Measurements from ENCODE around the gene BNC2.

The BNC2 gene

DNA sequence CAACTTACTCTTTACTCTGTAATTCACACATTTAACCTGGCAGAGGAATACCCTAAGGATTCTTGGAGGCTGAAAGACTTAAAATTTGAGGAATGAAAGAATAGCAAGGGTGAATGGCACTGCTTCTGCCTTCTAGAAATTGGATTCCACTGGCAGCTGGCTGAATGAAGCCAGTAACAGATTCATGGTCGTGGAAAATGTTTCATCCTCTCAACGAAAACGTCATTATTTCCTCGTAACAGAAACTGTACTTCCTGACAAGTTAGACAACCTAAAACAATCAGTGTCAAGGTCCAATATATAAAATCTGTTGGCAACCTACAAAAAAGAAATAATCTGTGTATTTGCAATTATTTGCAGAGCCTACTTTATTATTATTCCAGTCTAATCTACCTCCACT, 39.7 kb downstream of the BNC2 start:
- Histone ChIP-seq H3K4me1 (ENCODE audit: control insufficient read depth, insufficient read depth, low read length, poor library complexity, severe bottlenecking) (peaks cover 20% of the 10 kb centered on the region), H3K27ac (ENCODE audit: low read depth, low read length, severe bottlenecking) (no peak overlapping the region), H3K36me3 (ENCODE audit: control insufficient read depth, insufficient read depth, low read length) (no peaks in the 10 kb centered on the region), H3K4me3 (ENCODE audit: extremely low read depth, insufficient read depth, low read length, poor library complexity, severe bottlenecking) (no peak overlapping the region), H3K9me3 (ENCODE audit: control insufficient read depth, low read length) (no peaks in the 10 kb centered on the region)
- 83 to 90% methylated on average over 1 to 4 of the region's 4 CpGs for WGBS, 2 experiments (ENCODE audit: insufficient coverage in 2 of 2)

DNA sequence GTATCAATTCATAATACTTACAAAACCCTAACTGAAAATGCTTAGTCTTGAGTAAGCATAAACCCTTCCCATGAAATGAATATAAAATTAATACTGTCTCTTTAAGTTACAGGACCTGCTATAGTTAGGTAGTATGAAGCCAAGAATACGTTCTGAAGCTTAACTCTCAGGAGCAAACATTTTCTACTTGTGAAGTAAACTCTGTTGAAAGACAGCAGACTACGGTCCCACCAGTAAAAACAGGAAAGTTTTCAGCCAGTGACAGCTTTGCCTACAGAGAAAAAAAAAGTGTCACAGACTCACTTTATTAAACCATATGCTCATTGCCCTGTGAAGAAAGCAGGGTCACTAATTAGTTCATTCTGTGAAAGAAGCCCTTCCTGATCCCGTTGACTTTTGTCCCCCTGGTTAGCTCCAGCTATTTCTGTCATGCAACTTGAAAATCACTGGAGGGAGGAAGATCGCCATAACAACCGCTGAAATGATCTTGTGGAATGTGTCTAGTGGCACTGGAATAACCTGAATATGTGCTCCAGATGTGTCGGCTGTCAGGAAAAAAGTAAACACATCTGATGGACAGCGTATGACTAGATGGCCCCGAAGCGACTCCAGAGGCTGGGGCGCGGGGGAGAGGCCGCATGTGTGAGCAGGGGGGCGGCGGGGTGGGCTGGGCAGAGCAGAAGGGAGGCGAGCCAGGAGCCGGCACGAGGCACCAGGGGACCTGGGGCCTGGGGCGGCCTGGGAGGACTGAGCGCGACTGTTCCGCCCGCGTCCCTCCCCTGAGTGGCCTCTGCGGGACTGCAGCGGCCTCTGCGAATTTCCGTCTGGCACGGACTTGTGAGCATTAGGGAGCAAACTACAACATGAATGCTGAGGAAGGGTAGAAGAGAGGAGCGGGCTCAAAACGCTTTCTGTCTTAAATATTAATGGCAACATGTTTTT, 41.9 kb downstream of the BNC2 start:
- Histone ChIP-seq H3K4me3 (ENCODE audit: extremely low read depth, insufficient read depth, low read length, poor library complexity, severe bottlenecking) (no peak overlapping the region), H3K27ac (ENCODE audit: low read depth, low read length, severe bottlenecking) (peak overlapping the region; percentile 63), H3K4me1 (ENCODE audit: control insufficient read depth, insufficient read depth, low read length, poor library complexity, severe bottlenecking) (peaks cover 38% of the 10 kb centered on the region), H3K36me3 (ENCODE audit: control insufficient read depth, insufficient read depth, low read length) (no peaks in the 10 kb centered on the region), H3K9me3 (ENCODE audit: control insufficient read depth, low read length) (no peaks in the 10 kb centered on the region)
- 32 to 49% methylated on average over 20 to 22 of the region's 30 CpGs for WGBS, 2 experiments (ENCODE audit: insufficient coverage in 2 of 2)

DNA sequence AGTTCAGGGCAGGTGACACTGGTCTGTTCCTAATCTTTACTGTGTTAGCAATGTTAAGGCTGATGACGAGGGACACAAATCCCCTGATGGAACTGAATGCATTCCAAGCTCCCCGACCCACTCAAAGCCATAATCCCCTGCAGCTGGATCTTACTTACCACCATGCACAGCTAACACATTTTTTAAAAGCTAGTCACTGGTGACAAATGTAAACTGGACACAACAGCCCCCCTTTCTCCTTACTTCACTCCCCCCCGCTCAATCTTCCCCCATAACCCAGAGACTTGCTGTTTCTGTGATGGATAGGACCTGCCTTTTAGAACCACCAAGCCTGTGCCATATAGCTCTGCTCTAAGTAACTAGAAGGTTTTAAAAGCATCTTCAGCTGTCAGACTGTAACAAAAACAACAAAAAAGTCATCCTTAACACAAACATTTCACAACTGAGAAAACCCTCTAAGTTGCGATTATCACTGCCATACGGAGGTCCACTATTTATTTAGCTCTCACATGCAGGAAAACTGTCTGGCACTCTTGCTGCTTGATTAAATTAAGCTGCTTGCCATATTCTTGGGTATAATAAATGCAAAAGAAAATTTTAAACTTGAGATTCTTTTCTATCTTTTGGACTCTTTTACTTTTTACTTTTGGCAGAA, 44.4 kb downstream of the BNC2 start:
- Histone ChIP-seq H3K27ac (ENCODE audit: low read depth, low read length, severe bottlenecking) (peak overlapping the region; percentile 78), H3K9me3 (ENCODE audit: control insufficient read depth, low read length) (no peaks in the 10 kb centered on the region), H3K36me3 (ENCODE audit: control insufficient read depth, insufficient read depth, low read length) (no peaks in the 10 kb centered on the region), H3K4me1 (ENCODE audit: control insufficient read depth, insufficient read depth, low read length, poor library complexity, severe bottlenecking) (peaks cover 38% of the 10 kb centered on the region), H3K4me3 (ENCODE audit: extremely low read depth, insufficient read depth, low read length, poor library complexity, severe bottlenecking) (no peak overlapping the region)
- WGBS, 2 experiments (ENCODE audit: insufficient coverage in 2 of 2), result 55 to 79% methylated on average over 2 of the region's 5 CpGs

DNA sequence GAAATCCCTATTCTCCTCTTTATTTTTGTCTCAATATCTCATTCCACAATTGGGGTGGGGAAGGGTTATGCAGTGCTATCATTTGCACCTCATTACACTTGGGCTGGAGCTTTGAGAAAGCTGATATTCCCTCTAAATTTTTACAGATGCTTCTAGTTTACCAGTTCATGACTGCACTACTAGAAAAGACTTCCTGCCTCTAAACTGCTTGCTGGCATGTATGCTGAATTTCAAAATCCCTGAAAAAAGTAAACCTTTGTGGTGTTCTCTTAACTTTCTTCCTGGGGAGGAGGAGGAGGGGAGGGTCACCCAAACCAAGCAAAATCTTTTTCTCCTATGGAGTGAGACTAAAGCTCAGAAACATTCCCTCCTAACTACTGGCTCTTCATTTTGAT, 45.1 kb downstream of the BNC2 start:
- Histone ChIP-seq H3K9me3 (ENCODE audit: control insufficient read depth, low read length) (no peaks in the 10 kb centered on the region), H3K27ac (ENCODE audit: low read depth, low read length, severe bottlenecking) (peak overlapping the region; percentile 78), H3K36me3 (ENCODE audit: control insufficient read depth, insufficient read depth, low read length) (no peaks in the 10 kb centered on the region), H3K4me1 (ENCODE audit: control insufficient read depth, insufficient read depth, low read length, poor library complexity, severe bottlenecking) (peaks cover 38% of the 10 kb centered on the region), H3K4me3 (ENCODE audit: extremely low read depth, insufficient read depth, low read length, poor library complexity, severe bottlenecking) (no peak overlapping the region)

DNA sequence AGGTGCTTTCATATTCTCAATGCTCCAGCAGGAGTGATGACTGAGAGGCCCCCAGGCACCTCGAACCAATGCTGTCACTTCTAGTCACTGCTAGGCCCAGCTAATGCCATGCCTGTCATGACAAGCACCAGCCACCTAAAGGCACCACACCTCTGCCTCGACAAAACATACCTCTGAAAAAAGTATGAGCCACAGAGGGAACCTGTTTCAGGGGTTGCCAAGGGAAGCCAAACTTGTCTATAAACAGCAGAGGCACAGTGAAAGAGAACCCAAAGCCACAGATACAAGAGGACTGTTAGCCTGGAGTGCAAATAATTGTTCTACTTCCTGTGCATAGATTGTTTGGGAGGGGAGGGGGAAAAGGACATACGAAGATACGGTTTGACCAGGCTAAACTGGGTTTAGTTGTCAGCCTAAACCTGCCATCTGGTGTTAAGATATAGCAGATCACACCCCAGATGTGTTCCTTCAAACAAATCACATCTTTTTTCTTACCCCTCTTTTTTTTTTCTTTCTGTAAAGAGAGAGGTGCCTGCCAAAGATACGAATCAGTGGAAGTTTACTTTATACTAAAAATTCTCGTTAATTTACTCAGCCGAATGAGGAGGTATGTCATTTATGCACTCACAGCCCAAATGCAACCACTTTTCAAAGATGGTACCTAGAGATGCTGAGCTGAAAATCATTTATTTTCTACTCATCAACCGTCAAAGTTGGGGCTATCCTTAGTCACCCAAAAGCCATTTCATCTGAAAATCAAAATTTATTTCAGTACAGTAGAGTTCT, 45.7 kb downstream of the BNC2 start:
- peak overlapping the region; percentile 78 for H3K27ac ChIP-seq (ENCODE audit: low read depth, low read length, severe bottlenecking)

DNA sequence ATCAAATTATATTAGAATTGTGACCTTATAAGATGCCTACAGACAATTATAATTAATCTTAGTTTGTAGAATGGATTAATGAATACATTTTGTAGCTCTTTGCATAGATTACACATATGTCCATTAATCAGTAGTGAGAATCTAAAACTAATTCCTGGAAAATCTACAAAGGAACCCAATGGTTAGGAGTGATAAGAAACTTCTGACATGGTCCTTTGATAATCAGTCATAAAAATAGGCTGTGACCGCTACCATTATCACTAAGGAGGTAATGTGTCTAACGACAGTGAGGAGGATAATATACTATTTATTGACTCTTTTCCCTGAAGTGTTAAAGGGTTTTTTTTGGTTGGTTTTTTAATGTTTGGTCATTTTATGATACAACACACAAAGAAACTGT, 46.6 kb downstream of the BNC2 start:
- H3K27ac ChIP-seq (ENCODE audit: low read depth, low read length, severe bottlenecking), result no peak overlapping the region
- no peak overlapping the region for H3K4me3 ChIP-seq (ENCODE audit: extremely low read depth, insufficient read depth, low read length, poor library complexity, severe bottlenecking)
- 71% methylated on average over 2 of the region's 2 CpGs; no CpG with 5 or more reads in 1 of the 2 experiments for WGBS, 2 experiments (ENCODE audit: insufficient coverage in 2 of 2)
- H3K9me3 ChIP-seq (ENCODE audit: control insufficient read depth, low read length), result no peaks in the 10 kb centered on the region
- peaks cover 35% of the 10 kb centered on the region for H3K4me1 ChIP-seq (ENCODE audit: control insufficient read depth, insufficient read depth, low read length, poor library complexity, severe bottlenecking)
- no peaks in the 10 kb centered on the region for H3K36me3 ChIP-seq (ENCODE audit: control insufficient read depth, insufficient read depth, low read length)

More for the DNA sequence above, 45.7 kb downstream of the BNC2 start:
- H3K9me3 ChIP-seq (ENCODE audit: control insufficient read depth, low read length), result no peaks in the 10 kb centered on the region
- no peak overlapping the region for H3K4me3 ChIP-seq (ENCODE audit: extremely low read depth, insufficient read depth, low read length, poor library complexity, severe bottlenecking)
- peaks cover 38% of the 10 kb centered on the region for H3K4me1 ChIP-seq (ENCODE audit: control insufficient read depth, insufficient read depth, low read length, poor library complexity, severe bottlenecking)
- H3K36me3 ChIP-seq (ENCODE audit: control insufficient read depth, insufficient read depth, low read length), result no peaks in the 10 kb centered on the region
- 51 to 85% methylated on average over 3 of the region's 8 CpGs for WGBS, 2 experiments (ENCODE audit: insufficient coverage in 2 of 2)

DNA sequence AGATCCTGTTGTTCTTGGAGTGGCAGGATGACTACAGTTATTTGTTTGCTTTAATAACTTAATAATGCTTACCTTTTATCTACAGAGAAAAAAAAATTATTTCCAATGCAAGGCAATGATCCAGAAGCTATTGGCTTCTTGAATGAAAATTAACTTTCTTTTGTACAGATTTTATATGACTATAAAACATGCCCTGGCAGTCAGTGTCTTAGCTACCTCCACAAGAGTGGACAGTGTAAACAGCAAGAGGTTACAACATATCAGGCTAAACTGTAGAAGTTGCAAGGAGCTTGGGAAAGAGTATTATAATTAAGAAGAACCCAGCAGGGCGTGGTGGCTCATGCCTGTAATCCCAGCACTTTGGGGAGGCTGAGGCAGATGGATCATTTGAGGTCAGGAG, 49.1 kb downstream of the BNC2 start:
- H3K27ac ChIP-seq (ENCODE audit: low read depth, low read length, severe bottlenecking), result no peak overlapping the region
- peaks cover 24% of the 10 kb centered on the region for H3K4me1 ChIP-seq (ENCODE audit: control insufficient read depth, insufficient read depth, low read length, poor library complexity, severe bottlenecking)
- no peak overlapping the region for H3K4me3 ChIP-seq (ENCODE audit: extremely low read depth, insufficient read depth, low read length, poor library complexity, severe bottlenecking)
- no peaks in the 10 kb centered on the region for H3K36me3 ChIP-seq (ENCODE audit: control insufficient read depth, insufficient read depth, low read length)
- H3K9me3 ChIP-seq (ENCODE audit: control insufficient read depth, low read length), result no peaks in the 10 kb centered on the region
- WGBS, 2 experiments (ENCODE audit: insufficient coverage in 2 of 2), result 75 to 88% methylated on average over 1 of the region's 1 CpG

DNA sequence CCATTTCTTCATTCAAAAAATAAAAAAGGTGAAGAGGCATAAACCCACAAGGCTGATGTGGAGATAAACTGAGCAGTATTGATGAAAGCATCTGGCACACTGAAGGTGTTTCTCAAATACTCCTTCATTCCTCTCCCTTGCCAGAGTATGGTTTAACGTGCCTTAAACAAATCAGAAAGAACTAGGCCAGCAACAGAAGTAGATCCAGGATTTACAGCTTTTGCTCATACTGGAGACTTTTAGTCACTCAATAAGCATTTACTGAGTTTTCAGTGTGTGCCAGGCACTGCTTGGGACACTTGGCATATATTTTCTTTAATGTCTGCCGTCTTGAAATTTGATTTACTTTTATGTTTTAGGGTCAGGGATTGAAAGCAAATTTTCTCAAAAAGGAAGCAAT, 53.0 kb downstream of the BNC2 start:
- no peaks in the 10 kb centered on the region for H3K9me3 ChIP-seq (ENCODE audit: control insufficient read depth, low read length)
- no peak overlapping the region for H3K4me3 ChIP-seq (ENCODE audit: extremely low read depth, insufficient read depth, low read length, poor library complexity, severe bottlenecking)
- 43 to 62% methylated on average over 1 of the region's 2 CpGs for WGBS, 2 experiments (ENCODE audit: insufficient coverage in 2 of 2)
- H3K27ac ChIP-seq (ENCODE audit: low read depth, low read length, severe bottlenecking), result no peak overlapping the region
- H3K36me3 ChIP-seq (ENCODE audit: control insufficient read depth, insufficient read depth, low read length), result no peaks in the 10 kb centered on the region
- peaks cover 5% of the 10 kb centered on the region for H3K4me1 ChIP-seq (ENCODE audit: control insufficient read depth, insufficient read depth, low read length, poor library complexity, severe bottlenecking)

DNA sequence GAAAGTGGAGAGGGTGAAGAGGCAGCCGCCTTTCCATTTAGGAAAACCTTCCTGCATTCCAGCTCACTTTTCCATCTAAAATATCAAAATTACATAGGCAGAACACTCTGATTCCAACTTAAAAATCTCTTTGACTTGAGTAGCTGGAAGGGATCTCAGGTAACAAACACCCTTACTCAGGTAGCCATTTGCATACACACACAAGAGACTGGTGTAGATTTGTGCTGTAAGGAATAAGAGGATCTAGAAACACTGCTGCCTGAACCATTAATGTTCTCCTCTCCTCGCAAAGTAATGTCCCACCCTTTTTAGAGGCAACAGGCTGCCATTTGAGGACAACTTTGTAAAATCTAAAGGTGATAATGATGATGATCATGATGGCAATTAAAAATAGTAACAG, 53.5 kb downstream of the BNC2 start:
- Histone ChIP-seq H3K9me3 (ENCODE audit: control insufficient read depth, low read length) (no peaks in the 10 kb centered on the region), H3K4me1 (ENCODE audit: control insufficient read depth, insufficient read depth, low read length, poor library complexity, severe bottlenecking) (peaks cover 5% of the 10 kb centered on the region), H3K4me3 (ENCODE audit: extremely low read depth, insufficient read depth, low read length, poor library complexity, severe bottlenecking) (no peak overlapping the region), H3K36me3 (ENCODE audit: control insufficient read depth, insufficient read depth, low read length) (no peaks in the 10 kb centered on the region), H3K27ac (ENCODE audit: low read depth, low read length, severe bottlenecking) (no peak overlapping the region)
- WGBS, 2 experiments (ENCODE audit: insufficient coverage in 2 of 2), result no CpG with 5 or more reads among the region's 2 CpGs

DNA sequence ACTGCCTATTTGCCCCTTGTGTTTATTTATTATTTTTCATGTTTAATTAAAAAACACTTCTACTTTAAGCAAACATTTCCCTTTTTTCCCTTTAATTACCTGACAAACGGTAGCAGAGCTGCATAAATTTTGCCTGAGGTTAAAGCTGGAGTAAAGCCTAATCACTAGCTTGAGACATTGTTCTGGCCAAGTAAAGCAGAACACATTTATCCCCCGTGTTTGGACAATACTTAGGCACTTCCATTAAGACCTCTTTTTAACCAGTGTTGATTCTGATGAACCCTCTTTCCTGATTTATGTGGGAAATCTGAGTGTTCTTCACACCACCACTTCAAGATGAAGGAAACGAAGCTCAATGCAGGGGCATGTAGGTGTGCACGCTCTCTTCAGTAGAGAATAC, 54.5 kb downstream of the BNC2 start:
- no peak overlapping the region for H3K4me3 ChIP-seq (ENCODE audit: extremely low read depth, insufficient read depth, low read length, poor library complexity, severe bottlenecking)
- H3K27ac ChIP-seq (ENCODE audit: low read depth, low read length, severe bottlenecking), result no peak overlapping the region
- no peaks in the 10 kb centered on the region for H3K36me3 ChIP-seq (ENCODE audit: control insufficient read depth, insufficient read depth, low read length)
- H3K4me1 ChIP-seq (ENCODE audit: control insufficient read depth, insufficient read depth, low read length, poor library complexity, severe bottlenecking), result peaks cover 5% of the 10 kb centered on the region
- 75 to 80% methylated on average over 3 to 4 of the region's 4 CpGs for WGBS, 2 experiments (ENCODE audit: insufficient coverage in 2 of 2)
- H3K9me3 ChIP-seq (ENCODE audit: control insufficient read depth, low read length), result no peaks in the 10 kb centered on the region

Data from mesodermal cell (in vitro differentiated cells).